H1 (cell line): ENCODE measurements around the gene EPHA8. TPM values are rescaled to one million over a fixed set of nuclear protein-coding genes. Genes with fewer than 3 reads are reported as not detected.

Experiments used
- CHD7 ChIP-seq: fragments of 300-600 bp; sonication (generic); IDR thresholded peaks from 2 replicates; pipeline ENCODE4 v1.7.1; 2012; ENCODE audit warnings: low read length, moderate library complexity, mild to moderate bottlenecking, inconsistent platforms; ENCODE audit not compliant: insufficient replicate concordance
- polyA plus RNA-seq, 7 experiments: library from polyadenylated mRNA; depleted of rRNA in 3 of 7; stranded (reverse) in 5 of 7; unstranded in 2 of 7; fragments of >200 nt in 5 of 7; fragments of 200-250 nt in 2 of 7; gene quantifications; 1 replicate in 5 of 7; 2 replicates in 1 of 7; 4 replicates in 1 of 7; pipeline versions ENCODE4 v1.2.1 to v1.2.3, GENCODE V29; 2011 to 2013; ENCODE audit warnings: missing spikeins in 2 of 7, mixed read lengths in 2 of 7
- total RNA-seq: library from RNA; stranded (reverse); fragmentation: NEBNext Ultra II Directional; extraction: Animal tissue kit (Norgen Biotek cat#: 25700); gene quantifications from 2 replicates; pipeline ENCODE4 v1.2.1, GENCODE V29; 2021

EPHA8 gene
- total and polyA plus RNA-seq, 2 of the 8 experiments (the other 6 are each of a cell fraction or from before 2014, with no cell fraction given): 4.0 to 8.4 TPM

GRCh38 chr1:22529901-22530621, 33.2 kb upstream of the EPHA8 start (continued):
- no peak for TF ChIP-seq CHD7
